Measurements from ENCODE around the gene VPS4A. TPM values are rescaled to one million over a fixed set of nuclear protein-coding genes. Genes with fewer than 3 reads are reported as not detected.

Gene VPS4A
- total RNA-seq, 3 donors from 2014 or later (not counting 1 experiment from before 2014, with no cell fraction given): 60.5 to 71.5 (median 62.5) TPM

DNA sequence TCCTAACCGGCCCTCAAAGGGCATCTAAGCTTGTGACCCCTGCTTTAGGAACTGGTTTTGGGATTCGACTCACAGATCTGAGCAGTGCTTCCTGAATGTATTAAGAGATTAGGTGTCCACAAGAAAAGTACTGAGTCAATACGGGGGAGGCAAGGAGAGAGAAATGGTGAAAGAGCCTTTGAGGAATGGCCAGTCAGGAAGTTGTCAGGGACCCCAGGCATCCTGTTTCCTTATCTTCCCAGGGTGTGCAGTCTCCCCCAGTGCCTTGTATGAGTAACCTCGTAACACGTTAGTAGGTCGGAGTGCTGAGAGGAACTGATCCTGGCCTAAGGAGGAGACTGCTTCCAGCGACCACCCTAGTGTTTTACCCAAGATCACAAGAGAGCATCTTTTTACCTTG is 56.8 kb downstream of the VPS4A start:
- Histone ChIP-seq H3K36me3 (ENCODE audit: control insufficient read depth, insufficient read depth, low read length) (peaks cover 58% of the 10 kb centered on the region), H3K4me1 (ENCODE audit: control insufficient read depth, insufficient read depth, low read length) (no peaks in the 10 kb centered on the region), H3K27ac (ENCODE audit: low read length) (no peak overlapping the region), H3K4me3 (ENCODE audit: low read length) (no peak overlapping the region), H3K27me3 (ENCODE audit: control insufficient read depth, insufficient read depth, low read length) (no peaks in the 10 kb centered on the region), H3K9me3 (ENCODE audit: control insufficient read depth, insufficient read depth, low read length) (no peaks in the 10 kb centered on the region)
- no peaks in the 10 kb centered on the region for H3K9me3 Mint-ChIP-seq
- intact Hi-C loops (cut with micrococcal nuclease): no loop called here
- DNase-seq: no peak
- H3K4me3 Mint-ChIP-seq: no peak overlapping the region
- H3K4me1 Mint-ChIP-seq: peaks cover 10 to 11% of the 10 kb centered on the region in 2 donors
- H3K36me3 Mint-ChIP-seq: peaks cover 17% of the 10 kb centered on the region
- no peak overlapping the region for H3K27ac Mint-ChIP-seq
- WGBS (ENCODE audit: insufficient coverage): 84% methylated on average over 7 of the region's 7 CpGs
- no peak for ATAC-seq
- TF ChIP-seq, protein P1, sequence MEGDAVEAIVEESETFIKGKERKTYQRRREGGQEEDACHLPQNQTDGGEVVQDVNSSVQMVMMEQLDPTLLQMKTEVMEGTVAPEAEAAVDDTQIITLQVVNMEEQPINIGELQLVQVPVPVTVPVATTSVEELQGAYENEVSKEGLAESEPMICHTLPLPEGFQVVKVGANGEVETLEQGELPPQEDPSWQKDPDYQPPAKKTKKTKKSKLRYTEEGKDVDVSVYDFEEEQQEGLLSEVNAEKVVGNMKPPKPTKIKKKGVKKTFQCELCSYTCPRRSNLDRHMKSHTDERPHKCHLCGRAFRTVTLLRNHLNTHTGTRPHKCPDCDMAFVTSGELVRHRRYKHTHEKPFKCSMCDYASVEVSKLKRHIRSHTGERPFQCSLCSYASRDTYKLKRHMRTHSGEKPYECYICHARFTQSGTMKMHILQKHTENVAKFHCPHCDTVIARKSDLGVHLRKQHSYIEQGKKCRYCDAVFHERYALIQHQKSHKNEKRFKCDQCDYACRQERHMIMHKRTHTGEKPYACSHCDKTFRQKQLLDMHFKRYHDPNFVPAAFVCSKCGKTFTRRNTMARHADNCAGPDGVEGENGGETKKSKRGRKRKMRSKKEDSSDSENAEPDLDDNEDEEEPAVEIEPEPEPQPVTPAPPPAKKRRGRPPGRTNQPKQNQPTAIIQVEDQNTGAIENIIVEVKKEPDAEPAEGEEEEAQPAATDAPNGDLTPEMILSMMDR (IDR thresholded peaks at IDR 0.05): no peak
- no peaks in the 10 kb centered on the region for H3K27me3 Mint-ChIP-seq (ENCODE audit: low read depth in 2 of 2)

DNA sequence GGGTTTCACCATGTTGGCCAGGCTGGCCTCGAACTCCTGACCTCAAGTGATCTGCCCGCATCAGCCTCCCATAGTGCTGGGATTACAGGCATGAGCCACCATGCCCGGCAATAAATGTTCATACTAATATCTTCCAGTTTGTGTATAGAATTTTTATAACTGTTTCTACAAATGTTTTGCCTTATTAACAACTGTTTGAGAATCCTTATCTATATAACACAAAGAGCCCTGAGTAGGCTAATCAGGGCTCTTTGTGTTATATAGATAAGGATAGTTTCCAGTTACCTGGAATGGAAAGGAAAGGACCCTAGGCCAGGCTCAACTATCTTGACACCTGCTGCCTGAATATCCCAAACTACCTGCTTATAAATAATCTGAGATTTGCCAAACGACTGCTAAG is 57.7 kb downstream of the VPS4A start:
- peaks cover 10 to 11% of the 10 kb centered on the region in 2 donors for H3K4me1 Mint-ChIP-seq
- intact Hi-C loops (cut with micrococcal nuclease): no loop called here
- H3K4me3 Mint-ChIP-seq: no peak overlapping the region
- no peaks in the 10 kb centered on the region for H3K9me3 Mint-ChIP-seq
- H3K27me3 ChIP-seq (ENCODE audit: control insufficient read depth, insufficient read depth, low read length): no peaks in the 10 kb centered on the region
- no peak overlapping the region for H3K27ac Mint-ChIP-seq
- H3K4me3 ChIP-seq (ENCODE audit: low read length): no peak overlapping the region
- WGBS (ENCODE audit: insufficient coverage): 99% methylated on average over 3 of the region's 4 CpGs
- H3K27me3 Mint-ChIP-seq (ENCODE audit: low read depth in 2 of 2): no peaks in the 10 kb centered on the region
- no peak overlapping the region for H3K27ac ChIP-seq (ENCODE audit: low read length)
- peaks cover 58% of the 10 kb centered on the region for H3K36me3 ChIP-seq (ENCODE audit: control insufficient read depth, insufficient read depth, low read length)
- no peaks in the 10 kb centered on the region for H3K9me3 ChIP-seq (ENCODE audit: control insufficient read depth, insufficient read depth, low read length)
- no peak for DNase-seq
- H3K4me1 ChIP-seq (ENCODE audit: control insufficient read depth, insufficient read depth, low read length): no peaks in the 10 kb centered on the region
- ATAC-seq: no peak
- TF ChIP-seq, protein P1 (IDR thresholded peaks at IDR 0.05): no peak
- H3K36me3 Mint-ChIP-seq: peaks cover 17% of the 10 kb centered on the region

DNA sequence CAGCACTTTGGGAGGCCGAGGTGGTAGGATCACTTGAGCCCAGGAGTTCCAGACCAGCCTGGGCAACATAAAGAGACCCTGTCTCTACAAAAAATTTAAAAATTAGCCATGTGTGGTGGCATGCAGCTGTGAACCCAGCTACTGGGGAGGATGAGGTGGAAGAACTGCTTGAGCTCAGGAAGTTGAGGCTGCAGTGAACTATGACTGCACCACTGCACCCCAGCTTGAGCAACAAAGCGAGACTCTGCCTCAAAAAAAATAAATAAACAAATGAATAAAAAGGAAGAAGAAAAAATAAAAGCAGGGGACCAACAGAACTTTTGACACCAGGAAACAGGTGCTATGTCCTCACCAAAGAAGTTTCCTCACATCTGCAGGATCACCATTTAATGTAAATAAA is 60.4 kb downstream of the VPS4A start:
- Mint-ChIP-seq H3K4me1 (peaks cover 0 to 6% of the 10 kb centered on the region in 2 donors), H3K36me3 (peaks cover 10% of the 10 kb centered on the region), H3K9me3 (no peaks in the 10 kb centered on the region), H3K27ac (peak overlapping the region in 1 of 2 donors; percentile 18), H3K27me3 (ENCODE audit: low read depth in 2 of 2) (no peaks in the 10 kb centered on the region), H3K4me3 (no peak overlapping the region)
- H3K36me3 ChIP-seq (ENCODE audit: control insufficient read depth, insufficient read depth, low read length): peaks cover 41% of the 10 kb centered on the region
- H3K4me1 ChIP-seq (ENCODE audit: control insufficient read depth, insufficient read depth, low read length): no peaks in the 10 kb centered on the region
- WGBS (ENCODE audit: insufficient coverage): 70% methylated on average over 1 of the region's 2 CpGs
- intact Hi-C loops (cut with micrococcal nuclease): no loop called here
- DNase-seq (no peak), ATAC-seq (no peak)
- H3K4me3 ChIP-seq (ENCODE audit: low read length): no peak overlapping the region
- H3K27me3 ChIP-seq (ENCODE audit: control insufficient read depth, insufficient read depth, low read length): no peaks in the 10 kb centered on the region
- no peak overlapping the region for H3K27ac ChIP-seq (ENCODE audit: low read length)
- no peaks in the 10 kb centered on the region for H3K9me3 ChIP-seq (ENCODE audit: control insufficient read depth, insufficient read depth, low read length)
- TF ChIP-seq, protein P1 (IDR thresholded peaks at IDR 0.05): no peak

DNA sequence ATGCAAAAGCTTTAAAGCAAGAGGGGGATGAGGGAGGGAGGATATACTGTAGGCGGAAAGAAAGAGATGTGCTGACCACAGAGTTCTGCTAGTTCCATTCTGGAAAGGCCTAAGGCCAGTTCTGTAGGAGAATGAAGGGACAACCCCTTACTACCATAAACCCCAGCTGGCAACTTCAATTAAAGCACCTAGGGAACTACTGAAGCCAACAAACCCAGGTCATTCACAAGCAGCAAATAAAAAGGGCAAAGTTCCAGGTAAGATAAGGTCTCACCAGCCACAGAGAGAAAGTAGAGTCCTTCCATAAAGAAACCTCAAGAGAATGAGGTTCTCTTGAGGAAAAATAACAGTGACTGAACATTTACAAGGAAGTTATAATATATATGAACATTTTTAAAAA is 61.9 kb downstream of the VPS4A start:
- Mint-ChIP-seq H3K27me3 (ENCODE audit: low read depth in 2 of 2) (no peaks in the 10 kb centered on the region), H3K4me1 (peaks cover 4 to 6% of the 10 kb centered on the region in 2 donors), H3K9me3 (no peaks in the 10 kb centered on the region), H3K27ac (no peak overlapping the region), H3K36me3 (peaks cover 10% of the 10 kb centered on the region), H3K4me3 (no peak overlapping the region)
- Histone ChIP-seq H3K27me3 (ENCODE audit: control insufficient read depth, insufficient read depth, low read length) (no peaks in the 10 kb centered on the region), H3K4me1 (ENCODE audit: control insufficient read depth, insufficient read depth, low read length) (no peaks in the 10 kb centered on the region), H3K27ac (ENCODE audit: low read length) (no peak overlapping the region), H3K36me3 (ENCODE audit: control insufficient read depth, insufficient read depth, low read length) (peaks cover 33% of the 10 kb centered on the region), H3K9me3 (ENCODE audit: control insufficient read depth, insufficient read depth, low read length) (no peaks in the 10 kb centered on the region), H3K4me3 (ENCODE audit: low read length) (no peak overlapping the region)
- ATAC-seq (no peak), DNase-seq (no peak)
- 100% methylated on average over 1 of the region's 1 CpG for WGBS (ENCODE audit: insufficient coverage)
- TF ChIP-seq, protein P1 (IDR thresholded peaks at IDR 0.05): no peak
- intact Hi-C loops (cut with micrococcal nuclease): no loop called here

Data from natural killer cell (primary cell).